Measurements from ENCODE around the gene NEK7.

GRCh38 chr1:198357937-198358336 lies 201.1 kb downstream of the NEK7 start:
- no peak for TF ChIP-seq POLR2A (IDR thresholded peaks at IDR 0.05; ENCODE audit: low read length)
- TF ChIP-seq GATA1 (IDR thresholded peaks at IDR 0.05; ENCODE audit: low read depth, low read length) = no peak
